GM18498 (cell line): ENCODE data around the gene PNRC1.
"Not testable (repeated sequence)": the region's sequence is repeated elsewhere in the genome, so short reads cannot be mapped to it uniquely, and the experiment has no call there.

Source experiments
- ATAC-seq: cut with Tn5 transposase; IDR thresholded peaks from one replicate; pipeline ENCODE4 v1.9.1; 2021; ENCODE audit warnings: mild to moderate bottlenecking, moderate library complexity; ENCODE audit not compliant: unreplicated experiment

PNRC1 gene

GRCh38 chr6:89058627-89059026 is 21.9 kb upstream of the PNRC1 start:
- no peak for ATAC-seq

GRCh38 chr6:89059227-89059626 is 21.3 kb upstream of the PNRC1 start:
- ATAC-seq, result no peak

- no peak for ATAC-seq
Observed at GRCh38 chr6:89063881-89064280, 16.7 kb upstream of the PNRC1 start.

GRCh38 chr6:89064931-89065330 is 15.6 kb upstream of the PNRC1 start:
- not testable (repeated sequence) for ATAC-seq

GRCh38 chr6:89066121-89066520 is 14.4 kb upstream of the PNRC1 start:
- ATAC-seq, result not testable (repeated sequence)

- ATAC-seq, result no peak
Observed at GRCh38 chr6:89066940-89067646, 13.5 kb upstream of the PNRC1 start.

- no peak for ATAC-seq
Observed at GRCh38 chr6:89067796-89068195, 12.8 kb upstream of the PNRC1 start.

- ATAC-seq, result no peak
Observed at GRCh38 chr6:89068695-89069094, 11.9 kb upstream of the PNRC1 start.

- no peak for ATAC-seq
Observed at GRCh38 chr6:89069536-89070163, 10.9 kb upstream of the PNRC1 start.

- no peak for ATAC-seq
Observed at GRCh38 chr6:89071036-89071435, 9.5 kb upstream of the PNRC1 start.

GRCh38 chr6:89073014-89073620 is 7.4 kb upstream of the PNRC1 start:
- no peak for ATAC-seq

GRCh38 chr6:89073840-89074239 is 6.7 kb upstream of the PNRC1 start:
- ATAC-seq, result no peak

GRCh38 chr6:89079511-89080234 is 878 bp upstream of the PNRC1 start:
- ATAC-seq, result peak; percentile 15

- peak; percentile 16 for ATAC-seq
Observed at GRCh38 chr6:89081129-89081422, 525 bp downstream of the PNRC1 start.

- peak; percentile 63 for ATAC-seq
Observed at GRCh38 chr6:89081423-89082322, 1.1 kb downstream of the PNRC1 start.

GRCh38 chr6:89082486-89082891 is 1.9 kb downstream of the PNRC1 start:
- no peak for ATAC-seq

GRCh38 chr6:89084542-89084941 is 4.0 kb downstream of the PNRC1 start:
- no peak for ATAC-seq

GRCh38 chr6:89084954-89085353 is 4.4 kb downstream of the PNRC1 start:
- ATAC-seq, result no peak

- ATAC-seq, result no peak
Observed at GRCh38 chr6:89085409-89086205, 5.1 kb downstream of the PNRC1 start.

GRCh38 chr6:89087881-89088280 is 7.3 kb downstream of the PNRC1 start:
- ATAC-seq, result no peak
